B cell (primary cell): Measurements from ENCODE around the gene CGB8. TPM values are rescaled to one million over a fixed set of nuclear protein-coding genes. Genes with fewer than 3 reads are reported as not detected.
A peak's percentile ranks its signal among the peaks of the same experiment; 100 is the strongest.
"Not testable (repeated sequence)": the region's sequence is repeated elsewhere in the genome, so short reads cannot be mapped to it uniquely, and the experiment has no call there.

ENCODE experiments used
- ATAC-seq: fragments of 200-7000 bp; cut with Tn5 transposase; one replicate; pipeline ENCODE4 v1.10.0; 2021; ENCODE audit warnings: low read depth, mild to moderate bottlenecking, moderate number of reproducible peaks, moderate library complexity
- CTCF ChIA-PET: fragments of 350-600 bp; sonication (Branson Sonifier 250); formaldehyde crosslinking; loops from one replicate; lab custom pipeline; 2021; ENCODE audit warnings: antibody characterized with exemption, inconsistent platforms; lab: Charles Lee
- POLR2A ChIA-PET: fragments of 350-600 bp; sonication (Branson Sonifier 250); formaldehyde crosslinking; loops from one replicate; lab custom pipeline; 2021; ENCODE audit warnings: antibody characterized with exemption; lab: Charles Lee
- DNase-seq: peaks from one replicate; pipeline ENCODE4 v3.0.0; 2013
- H2AFZ ChIP-seq: 2 replicates; pipeline ENCODE4 v1.6.1; 2012; ENCODE audit warnings: mild to moderate bottlenecking, low read depth, low read length; ENCODE audit not compliant: insufficient read depth, poor library complexity, severe bottlenecking
- H3K27ac ChIP-seq, 2 donors: 1 replicate in 1 of 2; 2 replicates in 1 of 2; pipeline ENCODE4 v1.5.1; 2012 to 2013; ENCODE audit warnings: low read length in 2 of 2, mild to moderate bottlenecking in 2 of 2, moderate library complexity in 1 of 2
- H3K27me3 ChIP-seq, 4 experiments: fragments of 200-600 bp in 1 of 4; sonication (generic) in 1 of 4; replicated peaks in 1 of 4; 1 replicate in 2 of 4; 2 replicates in 2 of 4; pipeline versions ENCODE4 v1.6.1 to v1.7.0; 2013 to 2016; ENCODE audit warnings: low read length in 3 of 4, mild to moderate bottlenecking in 2 of 4, mixed read lengths in 1 of 4, moderate library complexity in 1 of 4; ENCODE audit not compliant: insufficient read depth in 4 of 4, control insufficient read depth in 3 of 4; ENCODE audit errors: control extremely low read depth in 1 of 4
- H3K36me3 ChIP-seq, 2 experiments: replicated peaks in 1 of 2; 1 replicate in 1 of 2; 2 replicates in 1 of 2; pipeline versions ENCODE4 v1.6.1 to v1.7.1; 2013; ENCODE audit warnings: low read length in 1 of 2; ENCODE audit not compliant: insufficient read depth in 2 of 2, control insufficient read depth in 1 of 2; ENCODE audit errors: control extremely low read depth in 1 of 2, extremely low read depth in 1 of 2
- H3K4me1 ChIP-seq, 2 donors: fragments of 200-600 bp in 1 of 2; sonication (generic) in 1 of 2; 1 replicate in 1 of 2; 2 replicates in 1 of 2; pipeline versions ENCODE4 v1.5.1 to v1.6.1; 2013 to 2017; ENCODE audit warnings: low read length in 2 of 2; ENCODE audit not compliant: control insufficient read depth in 2 of 2, insufficient read depth in 2 of 2
- H3K4me2 ChIP-seq: replicated peaks from 2 replicates; pipeline ENCODE3; 2012; ENCODE audit warnings: mild to moderate bottlenecking, low read depth, low read length; ENCODE audit not compliant: poor library complexity, severe bottlenecking
- H3K4me3 ChIP-seq, 5 experiments: fragments of 200-600 bp in 1 of 5; sonication (generic) in 1 of 5; 1 replicate in 3 of 5; 2 replicates in 2 of 5; pipeline versions ENCODE4 v1.5.1 to v1.7.0; 2011 to 2016; ENCODE audit warnings: low read length in 4 of 5, mild to moderate bottlenecking in 4 of 5, low read depth in 2 of 5, control low read depth in 1 of 5, moderate library complexity in 1 of 5; ENCODE audit not compliant: insufficient read depth in 1 of 5; ENCODE audit errors: control extremely low read depth in 1 of 5, extremely low read depth in 1 of 5
- H3K79me2 ChIP-seq: fragments of 200-600 bp; sonication (generic); one replicate; pipeline ENCODE4 v1.6.0; 2016; ENCODE audit warnings: low read length; ENCODE audit not compliant: control insufficient read depth, insufficient read depth
- H3K9ac ChIP-seq: fragments of 200-600 bp; sonication (generic); 2 replicates; pipeline ENCODE4 v1.6.1; 2017; ENCODE audit warnings: mild to moderate bottlenecking, low read length, moderate library complexity
- H3K9me3 ChIP-seq, 3 donors: one replicate each; pipeline versions ENCODE4 v1.6.1 to v1.7.1; 2013; ENCODE audit warnings: low read length in 2 of 3; ENCODE audit not compliant: control insufficient read depth in 2 of 3, insufficient read depth in 1 of 3; ENCODE audit errors: control extremely low read depth in 1 of 3
- H4K20me1 ChIP-seq: 2 replicates; pipeline ENCODE4 v1.6.0; 2012; ENCODE audit warnings: mild to moderate bottlenecking, low read length; ENCODE audit not compliant: insufficient read depth, control insufficient read depth, poor library complexity, severe bottlenecking
- H3K27ac Mint-ChIP-seq: one replicate; pipeline ENCODE4 v1.8.0; 2021; ENCODE audit warnings: mixed read lengths
- H3K27me3 Mint-ChIP-seq: one replicate; pipeline ENCODE4 v1.8.0; 2021; ENCODE audit warnings: mixed read lengths
- H3K4me1 Mint-ChIP-seq: one replicate; pipeline ENCODE4 v1.8.0; 2021; ENCODE audit warnings: mixed read lengths
- H3K4me3 Mint-ChIP-seq: one replicate; pipeline ENCODE4 v1.8.0; 2021; ENCODE audit warnings: mixed read lengths
- H3K9me3 Mint-ChIP-seq: one replicate; pipeline ENCODE4 v1.8.0; 2022; ENCODE audit warnings: mixed read lengths; ENCODE audit not compliant: insufficient read depth
- CTCF ChIP-seq: fragments of 200-600 bp; IDR thresholded peaks from one replicate; pipeline ENCODE4 v1.8.0; 2022; ENCODE audit warnings: antibody characterized with exemption, mild to moderate bottlenecking
- EZH2 ChIP-seq: IDR thresholded peaks from 2 replicates; pipeline ENCODE4 v1.6.1; 2012; ENCODE audit warnings: borderline replicate concordance, low read depth, mild to moderate bottlenecking, moderate library complexity, low read length; ENCODE audit not compliant: insufficient read depth, poor library complexity, severe bottlenecking
- WGBS: methylation state at CpG from one replicate; pipeline ENCODE4 v1.1.5; 2013; ENCODE audit warnings: missing lambda C conversion rate; ENCODE audit not compliant: insufficient coverage; 5-methylcytosine and 5-hydroxymethylcytosine counted together
- intact Hi-C: fragments of 100-400 bp; cut with micrococcal nuclease; formaldehyde crosslinking; loops from one replicate; pipeline ENCODE4 v1.10.0; 2022
- polyA plus RNA-seq: library from polyadenylated mRNA; depleted of rRNA; stranded (reverse); fragments of >200 nt; gene quantifications from 2 replicates; pipeline ENCODE4 v1.2.3, GENCODE V29; 2012
- total RNA-seq, 2 donors: library from RNA; stranded (reverse); fragments of 120-200 nt in 1 of 2; gene quantifications; 1 replicate in 1 of 2; 2 replicates in 1 of 2; pipeline versions ENCODE4 v1.2.3 to v1.2.4, GENCODE V29; 2013 to 2022

The CGB8 gene
- total and polyA plus RNA-seq, 2 donors (not counting 1 experiment from before 2014, with no cell fraction given): not detected

DNA sequence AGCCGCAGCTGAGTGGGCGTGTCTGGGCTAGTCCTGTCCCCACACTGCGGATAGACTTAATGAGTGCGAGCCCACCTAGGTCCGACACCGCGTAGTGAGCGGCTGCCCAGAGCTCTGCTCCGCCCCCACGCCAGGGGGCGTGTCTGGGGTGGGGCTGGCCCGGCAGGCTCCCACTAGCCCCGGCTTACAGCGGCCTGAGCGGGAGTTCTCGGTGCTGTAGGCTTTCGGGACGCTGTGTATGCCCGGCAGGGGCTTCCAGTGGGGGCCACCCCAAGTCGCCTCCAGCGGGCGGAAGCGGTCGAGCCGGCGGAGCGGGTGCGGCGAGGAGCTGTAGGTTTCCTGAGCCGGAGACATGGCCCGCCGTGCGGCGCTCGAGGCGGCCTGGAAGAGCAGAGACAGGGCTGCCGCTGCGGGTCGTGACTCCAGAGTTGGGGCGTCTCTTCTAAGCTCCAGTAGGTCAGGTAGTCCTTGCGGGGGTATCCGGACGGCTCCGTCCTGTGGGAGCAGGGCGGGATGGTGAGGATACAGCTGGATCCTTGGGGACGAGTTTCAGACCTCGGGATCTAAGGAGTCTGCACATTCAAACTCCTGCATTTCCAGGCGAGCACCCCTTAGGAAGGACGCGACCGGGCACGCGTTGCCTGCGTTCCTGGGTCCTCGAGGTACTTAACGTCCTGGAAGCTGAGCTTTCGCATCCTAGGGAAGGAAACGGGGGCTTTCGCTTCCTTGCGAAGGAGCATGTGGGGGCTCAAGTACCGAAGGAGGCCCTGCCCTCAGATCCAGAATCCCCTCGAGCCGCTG is 7.4 kb upstream of the CGB8 start:
- DNase-seq (peak; percentile 74), ATAC-seq (peak; percentile 84)
- peaks cover 22% of the 10 kb centered on the region for H3K4me1 Mint-ChIP-seq
- Histone ChIP-seq H2AFZ (peak overlapping the region; percentile 93), H4K20me1 (no peaks in the 10 kb centered on the region), H3K4me2 (peak overlapping the region; percentile 98), H3K9me3 (peaks cover 0 to 23% (median 0%) of the 10 kb centered on the region in 3 donors), H3K27me3 (peaks cover 0 to 49% (median 20%) of the 10 kb centered on the region in 4 experiments), H3K79me2 (no peaks in the 10 kb centered on the region), H3K27ac (no peak overlapping the region), H3K4me1 (peaks cover 17 to 28% of the 10 kb centered on the region in 2 donors), H3K36me3 (no peaks in the 10 kb centered on the region), H3K4me3 (peak overlapping the region in 4 of 5 experiments; percentile 51 to 77 (median 56)), H3K9ac (peak overlapping the region; percentile 69)
- WGBS: 1% methylated on average over 63 of the region's 63 CpGs
- H3K27ac Mint-ChIP-seq: no peak overlapping the region
- ChIA-PET POLR2A (interaction anchor here (0.5 kb wide), 1 partner anchor 84 kb away, joined by 18 read pairs; no protein-coding TSS in a partner anchor), CTCF (interaction anchor here (0.6 to 1.5 kb wide), 6 partner anchors 13 to 143 kb away, joined by 3 to 5 read pairs (median 4); partner anchors contain the start of genes GYS1 and RUVBL2)
- peak overlapping the region; percentile 90 for H3K4me3 Mint-ChIP-seq
- TF ChIP-seq EZH2: no peak
- TF ChIP-seq CTCF: peak; percentile 46
- H3K27me3 Mint-ChIP-seq: peaks cover 28% of the 10 kb centered on the region
- no peaks in the 10 kb centered on the region for H3K9me3 Mint-ChIP-seq
- intact Hi-C loops: no loop called here

- H3K4me1 Mint-ChIP-seq, H3K79me2 ChIP-seq, H3K27ac ChIP-seq, H3K4me1 ChIP-seq, H2AFZ ChIP-seq, H3K27me3 Mint-ChIP-seq, H3K9me3 ChIP-seq, H3K4me3 ChIP-seq, H3K9ac ChIP-seq, H3K4me3 Mint-ChIP-seq, H3K36me3 ChIP-seq, intact Hi-C loops, H3K27me3 ChIP-seq, H3K9me3 Mint-ChIP-seq, H4K20me1 ChIP-seq, DNase-seq, CTCF ChIA-PET, H3K27ac Mint-ChIP-seq, ATAC-seq, POLR2A ChIA-PET, H3K4me2 ChIP-seq: not testable (repeated sequence)
- 90% methylated on average over 22 of the region's 24 CpGs for WGBS
Observed at GRCh38 chr19:49050376-49051033, 1.6 kb upstream of the CGB8 start.

DNA sequence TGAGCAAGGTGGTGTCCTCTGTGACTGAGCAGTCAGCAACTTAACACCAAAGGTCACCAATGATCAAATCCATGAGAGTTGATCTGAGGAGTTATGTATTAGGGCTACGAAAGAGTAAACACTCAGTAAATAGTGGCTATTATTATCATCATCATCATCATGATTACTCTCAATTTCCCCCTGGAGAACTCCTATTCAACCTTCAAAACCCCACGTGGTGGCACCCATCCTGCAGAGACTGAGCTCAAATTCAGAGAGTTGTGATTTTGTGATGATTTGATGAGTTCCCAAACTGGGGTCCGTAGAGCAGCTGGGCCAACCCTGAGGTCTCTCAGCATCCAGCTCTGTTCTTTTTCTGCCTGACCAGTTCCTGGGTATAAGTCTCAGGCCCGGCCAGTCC is 923 bp upstream of the CGB8 start:
- no CpG with 5 or more reads among the region's 4 CpGs for WGBS
- H3K9ac ChIP-seq, H3K27ac ChIP-seq, H3K79me2 ChIP-seq, H3K9me3 Mint-ChIP-seq, H3K4me2 ChIP-seq, H3K27me3 Mint-ChIP-seq, H3K4me3 Mint-ChIP-seq, H3K4me1 ChIP-seq, H3K4me1 Mint-ChIP-seq, DNase-seq, H3K27ac Mint-ChIP-seq, H3K36me3 ChIP-seq, H3K27me3 ChIP-seq, intact Hi-C loops, H4K20me1 ChIP-seq, CTCF ChIA-PET, H3K9me3 ChIP-seq, ATAC-seq, H2AFZ ChIP-seq, POLR2A ChIA-PET, H3K4me3 ChIP-seq: not testable (repeated sequence)
